ENCODE data around the gene PECR. TPM values are rescaled to one million over a fixed set of nuclear protein-coding genes. Genes with fewer than 3 reads are reported as not detected.

PECR gene
- total and polyA plus RNA-seq, 9 donors = 7.0 to 15.0 (median 11.5) TPM

- Histone ChIP-seq H3K27ac (no peak overlapping the region), H3K27me3 (no peaks in the 10 kb centered on the region), H3K36me3 (no peaks in the 10 kb centered on the region), H3K4me3 (no peak overlapping the region), H3K4me1 (ENCODE audit: insufficient read depth) (no peaks in the 10 kb centered on the region), H3K9me3 (no peaks in the 10 kb centered on the region)
- TF ChIP-seq, protein P1, sequence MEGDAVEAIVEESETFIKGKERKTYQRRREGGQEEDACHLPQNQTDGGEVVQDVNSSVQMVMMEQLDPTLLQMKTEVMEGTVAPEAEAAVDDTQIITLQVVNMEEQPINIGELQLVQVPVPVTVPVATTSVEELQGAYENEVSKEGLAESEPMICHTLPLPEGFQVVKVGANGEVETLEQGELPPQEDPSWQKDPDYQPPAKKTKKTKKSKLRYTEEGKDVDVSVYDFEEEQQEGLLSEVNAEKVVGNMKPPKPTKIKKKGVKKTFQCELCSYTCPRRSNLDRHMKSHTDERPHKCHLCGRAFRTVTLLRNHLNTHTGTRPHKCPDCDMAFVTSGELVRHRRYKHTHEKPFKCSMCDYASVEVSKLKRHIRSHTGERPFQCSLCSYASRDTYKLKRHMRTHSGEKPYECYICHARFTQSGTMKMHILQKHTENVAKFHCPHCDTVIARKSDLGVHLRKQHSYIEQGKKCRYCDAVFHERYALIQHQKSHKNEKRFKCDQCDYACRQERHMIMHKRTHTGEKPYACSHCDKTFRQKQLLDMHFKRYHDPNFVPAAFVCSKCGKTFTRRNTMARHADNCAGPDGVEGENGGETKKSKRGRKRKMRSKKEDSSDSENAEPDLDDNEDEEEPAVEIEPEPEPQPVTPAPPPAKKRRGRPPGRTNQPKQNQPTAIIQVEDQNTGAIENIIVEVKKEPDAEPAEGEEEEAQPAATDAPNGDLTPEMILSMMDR (IDR thresholded peaks at IDR 0.05) = no peak
- TF ChIP-seq POLR2A (IDR thresholded peaks at IDR 0.05) (no peak), EP300 (IDR thresholded peaks at IDR 0.05) (no peak)
- DNase-seq = no peak
- intact Hi-C loops (cut with DNase I) = no loop called here
These were observed 9.1 kb downstream of the PECR start for GRCh38 chr2:216072473-216072872.

GRCh38 chr2:216071111-216071851 lies 10.3 kb downstream of the PECR start:
- WGBS, 3 donors = 82 to 85% (median 83%) methylated on average over 12 of the region's 12 CpGs
- TF ChIP-seq EP300 (IDR thresholded peaks at IDR 0.05) (no peak), POLR2A (IDR thresholded peaks at IDR 0.05) (no peak)
- TF ChIP-seq, protein P1 (IDR thresholded peaks at IDR 0.05) = no peak
- Histone ChIP-seq H3K4me3 (no peak overlapping the region), H3K27ac (no peak overlapping the region), H3K27me3 (no peaks in the 10 kb centered on the region), H3K36me3 (no peaks in the 10 kb centered on the region), H3K4me1 (ENCODE audit: insufficient read depth) (peaks cover 2% of the 10 kb centered on the region), H3K9me3 (no peaks in the 10 kb centered on the region)
- intact Hi-C loops (cut with DNase I) = no loop called here
- no peak for DNase-seq

GRCh38 chr2:216070195-216070594 lies 11.4 kb downstream of the PECR start:
- TF ChIP-seq EP300 (IDR thresholded peaks at IDR 0.05) (no peak), POLR2A (IDR thresholded peaks at IDR 0.05) (no peak)
- TF ChIP-seq, protein P1 (IDR thresholded peaks at IDR 0.05) = no peak
- H3K27me3 ChIP-seq = no peaks in the 10 kb centered on the region
- WGBS, 3 donors = 86 to 90% (median 89%) methylated on average over 6 of the region's 6 CpGs
- no peak overlapping the region for H3K27ac ChIP-seq
- H3K36me3 ChIP-seq = no peaks in the 10 kb centered on the region
- H3K4me3 ChIP-seq = no peak overlapping the region
- peaks cover 2% of the 10 kb centered on the region for H3K4me1 ChIP-seq (ENCODE audit: insufficient read depth)
- no peaks in the 10 kb centered on the region for H3K9me3 ChIP-seq
- DNase-seq = no peak
- intact Hi-C loops (cut with DNase I) = no loop called here

DNA sequence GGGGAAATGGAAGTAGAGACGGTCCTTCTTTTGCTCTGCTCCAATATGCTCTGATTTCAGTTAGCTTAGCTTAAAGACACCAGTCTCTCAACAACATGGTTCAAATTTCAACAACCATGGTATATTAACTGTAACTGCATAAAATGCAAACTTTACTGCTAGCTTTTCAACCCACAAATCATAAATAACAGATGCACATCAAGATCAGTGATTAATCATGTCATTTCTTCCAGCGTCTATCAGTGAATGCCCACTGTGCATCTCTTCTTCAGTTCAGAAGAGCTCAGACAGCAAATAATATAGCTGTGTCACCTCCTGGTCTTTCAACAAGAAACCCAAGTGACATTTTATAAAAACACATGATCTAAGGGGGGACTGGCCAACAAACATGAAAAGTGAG lies 12.6 kb downstream of the PECR start:
- 90 to 94% (median 91%) methylated on average over 2 of the region's 2 CpGs for WGBS, 3 donors
- no peaks in the 10 kb centered on the region for H3K27me3 ChIP-seq
- no peak overlapping the region for H3K27ac ChIP-seq
- no peaks in the 10 kb centered on the region for H3K9me3 ChIP-seq
- TF ChIP-seq EP300 (IDR thresholded peaks at IDR 0.05) = no peak
- no peak for TF ChIP-seq POLR2A (IDR thresholded peaks at IDR 0.05)
- TF ChIP-seq, protein P1 (IDR thresholded peaks at IDR 0.05) = no peak
- intact Hi-C loops (cut with DNase I) = no loop called here
- no peaks in the 10 kb centered on the region for H3K36me3 ChIP-seq
- H3K4me3 ChIP-seq = no peak overlapping the region
- no peak for DNase-seq
- H3K4me1 ChIP-seq (ENCODE audit: insufficient read depth) = peaks cover 2% of the 10 kb centered on the region
